BLaER1 (cell line): ENCODE results near the gene CRYGS.
"Not testable (repeated sequence)": the region's sequence is repeated elsewhere in the genome, so short reads cannot be mapped to it uniquely, and the experiment has no call there.

Experiments
- H3K27ac ChIP-seq: shearing (Covaris generic); formaldehyde crosslinking; 2 replicates; pipeline ENCODE4 v1.8.1; 2022
- H3K27me3 ChIP-seq: shearing (Covaris generic); formaldehyde crosslinking; 2 replicates; pipeline ENCODE4 v1.8.1; 2022
- H3K36me3 ChIP-seq: shearing (Covaris generic); formaldehyde crosslinking; 2 replicates; pipeline ENCODE4 v1.8.1; 2022
- H3K4me1 ChIP-seq: shearing (Covaris generic); formaldehyde crosslinking; 2 replicates; pipeline ENCODE4 v1.8.1; 2022
- H3K4me2 ChIP-seq: shearing (Covaris generic); formaldehyde crosslinking; 2 replicates; pipeline ENCODE4 v1.8.1; 2022
- H3K4me3 ChIP-seq: shearing (Covaris generic); formaldehyde crosslinking; 2 replicates; pipeline ENCODE4 v1.8.1; 2022
- H3K9ac ChIP-seq: shearing (Covaris generic); formaldehyde crosslinking; 2 replicates; pipeline ENCODE4 v1.8.1; 2022
- H3K9me3 ChIP-seq: shearing (Covaris generic); formaldehyde crosslinking; 2 replicates; pipeline ENCODE4 v1.8.1; 2022
- H4K20me1 ChIP-seq: shearing (Covaris generic); formaldehyde crosslinking; 2 replicates; pipeline ENCODE4 v1.8.1; 2022
- Cebpa-rat ChIP-seq: shearing (Covaris generic); IDR thresholded peaks from 2 replicates; pipeline ENCODE4 v1.8.1; 2022

CRYGS gene

GRCh38 chr3:186512570-186513302 is 31.4 kb downstream of the CRYGS start:
- Histone ChIP-seq H3K9me3 (peaks cover 10% of the 10 kb centered on the region), H3K9ac (no peak overlapping the region), H3K27ac (no peak overlapping the region), H4K20me1 (no peaks in the 10 kb centered on the region), H3K4me1 (peaks cover 37% of the 10 kb centered on the region), H3K4me2 (no peak overlapping the region), H3K36me3 (no peaks in the 10 kb centered on the region), H3K27me3 (no peaks in the 10 kb centered on the region), H3K4me3 (no peak overlapping the region)
- no peak for TF ChIP-seq Cebpa-rat

- Histone ChIP-seq H3K9ac (no peak overlapping the region), H3K9me3 (peaks cover 3% of the 10 kb centered on the region), H3K4me2 (no peak overlapping the region), H4K20me1 (no peaks in the 10 kb centered on the region), H3K4me1 (peaks cover 32% of the 10 kb centered on the region), H3K36me3 (no peaks in the 10 kb centered on the region), H3K4me3 (no peak overlapping the region), H3K27ac (no peak overlapping the region), H3K27me3 (no peaks in the 10 kb centered on the region)
- no peak for TF ChIP-seq Cebpa-rat
These were observed 32.5 kb downstream of the CRYGS start for GRCh38 chr3:186511702-186512101.

GRCh38 chr3:186511245-186511644 is 32.9 kb downstream of the CRYGS start:
- Histone ChIP-seq H3K9ac (no peak overlapping the region), H3K27me3 (no peaks in the 10 kb centered on the region), H3K27ac (no peak overlapping the region)

GRCh38 chr3:186510374-186511079 is 33.7 kb downstream of the CRYGS start:
- Histone ChIP-seq H3K9me3 (no peaks in the 10 kb centered on the region), H3K36me3 (no peaks in the 10 kb centered on the region), H3K27me3 (no peaks in the 10 kb centered on the region), H3K4me3 (no peak overlapping the region), H3K27ac (no peak overlapping the region), H3K9ac (no peak overlapping the region), H4K20me1 (no peaks in the 10 kb centered on the region), H3K4me2 (no peak overlapping the region), H3K4me1 (peaks cover 23% of the 10 kb centered on the region)
- TF ChIP-seq Cebpa-rat = no peak

More at GRCh38 chr3:186511245-186511644, 32.9 kb downstream of the CRYGS start:
- no peaks in the 10 kb centered on the region for H3K36me3 ChIP-seq
- no peak overlapping the region for H3K4me2 ChIP-seq
- no peak overlapping the region for H3K4me3 ChIP-seq
- H3K9me3 ChIP-seq = no peaks in the 10 kb centered on the region
- no peaks in the 10 kb centered on the region for H4K20me1 ChIP-seq
- no peak for TF ChIP-seq Cebpa-rat
- peaks cover 30% of the 10 kb centered on the region for H3K4me1 ChIP-seq

- Histone ChIP-seq H3K27ac (no peak overlapping the region), H3K4me2 (peak overlapping the region; percentile 16), H4K20me1 (no peaks in the 10 kb centered on the region), H3K9ac (no peak overlapping the region), H3K4me1 (peaks cover 12% of the 10 kb centered on the region), H3K36me3 (no peaks in the 10 kb centered on the region), H3K4me3 (no peak overlapping the region), H3K9me3 (no peaks in the 10 kb centered on the region), H3K27me3 (no peaks in the 10 kb centered on the region)
- TF ChIP-seq Cebpa-rat = no peak
These were observed 34.8 kb downstream of the CRYGS start for GRCh38 chr3:186509423-186509822.

- Histone ChIP-seq H3K9me3 (no peaks in the 10 kb centered on the region), H3K27ac (no peak overlapping the region), H4K20me1 (no peaks in the 10 kb centered on the region), H3K4me2 (no peak overlapping the region), H3K9ac (no peak overlapping the region), H3K27me3 (no peaks in the 10 kb centered on the region), H3K4me1 (peaks cover 10% of the 10 kb centered on the region), H3K4me3 (no peak overlapping the region), H3K36me3 (no peaks in the 10 kb centered on the region)
- TF ChIP-seq Cebpa-rat = no peak
These were observed 37.3 kb downstream of the CRYGS start for GRCh38 chr3:186506857-186507256.

GRCh38 chr3:186506191-186506739 is 37.9 kb downstream of the CRYGS start:
- TF ChIP-seq Cebpa-rat = no peak

GRCh38 chr3:186502966-186503712 is 41.0 kb downstream of the CRYGS start:
- no peak overlapping the region for H3K4me3 ChIP-seq
- H3K4me2 ChIP-seq = 0 out of 2 replicates have a peak overlapping the region, but pooled peaks have one; percentile 14
- TF ChIP-seq Cebpa-rat = no peak
- H4K20me1 ChIP-seq = no peaks in the 10 kb centered on the region
- no peaks in the 10 kb centered on the region for H3K4me1 ChIP-seq
- H3K27me3 ChIP-seq = no peaks in the 10 kb centered on the region
- no peak overlapping the region for H3K27ac ChIP-seq
- no peak overlapping the region for H3K9ac ChIP-seq
- peaks cover 9% of the 10 kb centered on the region for H3K9me3 ChIP-seq
- H3K36me3 ChIP-seq = no peaks in the 10 kb centered on the region

More at GRCh38 chr3:186506191-186506739, 37.9 kb downstream of the CRYGS start:
- Histone ChIP-seq H3K27me3 (no peaks in the 10 kb centered on the region), H3K4me1 (peaks cover 10% of the 10 kb centered on the region), H3K4me2 (no peak overlapping the region), H3K36me3 (no peaks in the 10 kb centered on the region), H3K9ac (no peak overlapping the region), H3K27ac (no peak overlapping the region), H3K9me3 (no peaks in the 10 kb centered on the region), H4K20me1 (no peaks in the 10 kb centered on the region), H3K4me3 (no peak overlapping the region)

GRCh38 chr3:186502138-186502948 is 41.8 kb downstream of the CRYGS start:
- Histone ChIP-seq H3K27me3 (no peaks in the 10 kb centered on the region), H3K9me3 (peaks cover 9% of the 10 kb centered on the region), H3K27ac (no peak overlapping the region), H3K4me3 (no peak overlapping the region), H4K20me1 (no peaks in the 10 kb centered on the region), H3K4me2 (0 out of 2 replicates have a peak overlapping the region, but pooled peaks have one; percentile 14), H3K36me3 (no peaks in the 10 kb centered on the region), H3K9ac (no peak overlapping the region), H3K4me1 (no peaks in the 10 kb centered on the region)
- TF ChIP-seq Cebpa-rat = no peak

GRCh38 chr3:186499949-186500348 is 44.2 kb downstream of the CRYGS start:
- not testable (repeated sequence) for H4K20me1 ChIP-seq, H3K4me1 ChIP-seq, H3K4me2 ChIP-seq, H3K27ac ChIP-seq, H3K36me3 ChIP-seq, H3K9ac ChIP-seq, H3K27me3 ChIP-seq, H3K9me3 ChIP-seq, H3K4me3 ChIP-seq

GRCh38 chr3:186498022-186498421 is 46.2 kb downstream of the CRYGS start:
- H4K20me1 ChIP-seq, H3K27me3 ChIP-seq, H3K4me3 ChIP-seq, H3K27ac ChIP-seq, H3K9ac ChIP-seq, H3K4me1 ChIP-seq, H3K9me3 ChIP-seq, H3K36me3 ChIP-seq, H3K4me2 ChIP-seq: not testable (repeated sequence)
